Measurements from ENCODE around the gene BRD3.

Gene BRD3

GRCh38 chr9:134054891-134055811 lies 12.7 kb downstream of the BRD3 start:
- no peak for DNase-seq (ENCODE audit: low spot score)

GRCh38 chr9:134053941-134054761 lies 13.7 kb downstream of the BRD3 start:
- DNase-seq (ENCODE audit: low spot score): no peak

DNA sequence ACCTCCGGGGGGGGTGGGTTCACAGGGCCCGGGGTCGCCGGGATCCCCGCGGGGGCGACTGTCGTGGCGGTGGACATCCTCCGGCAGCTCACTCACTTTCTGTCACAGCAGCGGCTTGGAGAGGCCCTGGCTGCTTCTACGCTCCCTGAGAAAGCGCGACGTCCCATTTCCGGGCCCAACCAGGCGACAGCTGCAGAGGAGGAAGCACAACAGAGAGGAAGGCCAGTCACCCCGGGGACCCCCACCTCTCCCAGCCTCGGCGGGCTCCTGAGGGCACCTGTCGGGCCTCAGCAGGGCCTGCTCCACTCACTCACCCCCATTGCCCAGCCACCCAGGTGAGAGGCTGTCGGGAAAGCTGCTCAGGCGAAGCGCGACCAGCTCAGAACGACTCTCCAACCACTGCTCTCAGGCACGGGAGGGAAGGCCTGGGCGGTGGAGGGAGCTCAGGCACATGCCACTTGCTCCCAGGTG lies 14.4 kb downstream of the BRD3 start:
- no peak for DNase-seq (ENCODE audit: low spot score)

DNA sequence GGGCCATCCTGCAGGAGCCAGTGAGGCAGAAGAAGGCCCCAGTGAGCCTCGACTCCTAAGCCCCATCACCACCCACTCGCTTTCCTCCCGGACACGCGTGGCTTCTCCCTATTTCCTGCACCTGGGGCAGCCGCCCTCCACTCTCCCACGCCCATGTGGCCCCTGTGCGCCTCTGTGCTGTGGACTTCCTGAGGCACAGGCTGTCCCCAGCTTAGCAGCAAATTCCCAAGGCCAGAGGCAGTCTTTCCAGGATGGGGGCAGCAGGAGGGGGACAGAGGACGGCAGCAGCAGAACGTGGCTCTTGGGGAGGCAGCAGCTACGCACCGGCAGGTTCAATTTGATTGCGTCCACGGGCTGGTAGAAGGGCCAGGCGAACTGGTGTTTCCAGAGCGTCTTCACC lies 14.9 kb downstream of the BRD3 start:
- DNase-seq (ENCODE audit: low spot score): no peak

DNA sequence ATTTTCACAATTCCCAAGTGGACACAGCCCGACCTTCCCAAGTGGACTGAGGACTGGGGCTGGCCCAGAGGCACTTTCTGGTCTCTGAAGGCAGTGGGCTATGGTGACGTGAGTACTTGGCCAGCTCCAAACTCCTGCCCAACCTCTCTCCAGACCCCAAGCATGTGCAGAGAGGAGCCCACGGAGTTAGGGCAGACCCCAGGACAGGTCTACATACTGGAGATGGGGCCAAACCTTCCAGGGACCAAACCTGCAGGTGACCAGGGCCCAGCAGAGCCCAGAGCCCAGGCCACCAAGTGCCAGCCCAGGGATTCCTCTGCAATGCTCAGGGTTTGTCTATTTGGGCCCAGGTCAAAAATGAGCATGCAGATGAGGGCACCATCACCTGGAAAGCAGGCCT lies 15.3 kb downstream of the BRD3 start:
- DNase-seq (ENCODE audit: low spot score): no peak

GRCh38 chr9:134051319-134051718 lies 16.5 kb downstream of the BRD3 start:
- DNase-seq (ENCODE audit: low spot score): no peak

DNA sequence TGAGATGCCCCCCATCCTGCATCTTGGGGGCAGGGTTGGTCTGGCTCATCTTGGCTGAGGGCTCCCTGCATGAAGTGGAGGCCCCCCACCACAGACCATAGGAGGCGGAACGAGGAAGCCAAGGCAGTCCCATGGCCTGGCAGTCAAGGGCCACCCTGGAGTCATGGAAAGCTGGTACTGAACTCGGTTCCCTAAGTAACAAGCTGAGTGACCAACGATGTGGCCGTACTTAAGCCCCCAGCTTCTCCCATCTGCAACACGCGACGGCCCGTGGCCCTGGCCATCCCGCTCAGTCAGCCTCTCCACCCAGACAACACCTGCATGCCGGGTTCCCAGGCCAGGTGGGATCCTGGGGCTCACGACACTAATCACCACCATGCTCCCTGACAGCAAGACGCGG lies 17.1 kb downstream of the BRD3 start:
- no peak for DNase-seq (ENCODE audit: low spot score)

DNA sequence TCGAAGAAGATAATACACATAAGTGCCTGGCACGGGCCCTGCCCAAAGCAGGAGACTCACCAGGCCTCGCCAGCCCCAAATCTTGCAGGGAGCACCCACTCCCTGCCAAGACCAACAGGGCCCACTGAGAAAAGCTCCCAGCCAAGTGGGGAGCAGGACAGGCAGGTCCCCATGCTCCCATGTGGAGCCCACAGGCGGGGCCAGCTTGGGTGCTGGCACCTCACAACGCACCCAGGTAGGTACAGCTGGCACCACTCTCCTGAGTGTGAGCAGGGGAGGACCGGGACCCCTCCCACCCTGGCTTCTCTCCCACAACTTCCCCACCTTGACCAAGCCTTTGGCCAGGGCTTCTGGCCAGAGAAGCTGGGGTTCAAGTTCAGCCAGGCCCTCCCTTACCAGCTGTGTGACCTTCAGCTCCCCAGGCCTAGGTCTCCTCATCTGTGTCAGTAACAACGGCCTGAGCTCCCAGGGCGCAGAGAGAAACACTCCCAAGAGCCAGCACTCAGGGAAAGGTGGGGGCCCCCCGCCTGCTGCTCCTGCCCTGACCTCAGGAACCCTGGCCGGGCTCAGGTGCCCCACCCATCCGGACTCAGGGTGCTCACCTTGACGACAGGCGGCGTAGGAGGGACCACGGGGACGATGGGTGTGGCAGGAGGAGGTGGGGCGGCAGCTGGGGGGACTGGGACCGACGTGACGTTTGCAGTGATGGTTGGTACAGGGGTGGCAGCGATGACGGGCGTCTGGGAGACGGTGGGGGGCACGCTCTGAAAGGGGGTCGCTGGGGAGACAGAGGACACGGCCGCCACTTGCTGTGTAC lies 17.8 kb downstream of the BRD3 start:
- no peak for DNase-seq (ENCODE audit: low spot score)

DNA sequence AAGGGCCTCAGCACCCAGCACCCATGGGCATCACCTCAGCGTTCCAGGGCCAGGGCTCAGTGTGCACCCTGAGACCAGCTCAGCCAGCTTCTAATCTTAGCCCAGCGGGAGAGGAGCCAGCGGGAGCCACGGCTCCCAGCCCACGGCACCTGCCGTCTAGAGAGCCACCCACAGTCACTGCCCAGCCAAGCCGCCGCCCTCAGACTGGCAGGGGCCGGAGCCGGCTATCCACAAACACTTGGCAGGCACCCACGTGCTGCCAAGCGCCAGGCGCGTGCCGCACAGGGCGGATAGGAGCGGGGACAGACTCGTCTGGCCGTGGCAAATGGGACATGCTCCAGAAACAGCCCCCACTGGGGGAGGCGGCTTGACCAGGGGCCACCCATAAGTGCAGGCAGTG lies 18.6 kb downstream of the BRD3 start:
- DNase-seq (ENCODE audit: low spot score): no peak

GRCh38 chr9:134048582-134048968 lies 19.3 kb downstream of the BRD3 start:
- no peak for DNase-seq (ENCODE audit: low spot score)

DNA sequence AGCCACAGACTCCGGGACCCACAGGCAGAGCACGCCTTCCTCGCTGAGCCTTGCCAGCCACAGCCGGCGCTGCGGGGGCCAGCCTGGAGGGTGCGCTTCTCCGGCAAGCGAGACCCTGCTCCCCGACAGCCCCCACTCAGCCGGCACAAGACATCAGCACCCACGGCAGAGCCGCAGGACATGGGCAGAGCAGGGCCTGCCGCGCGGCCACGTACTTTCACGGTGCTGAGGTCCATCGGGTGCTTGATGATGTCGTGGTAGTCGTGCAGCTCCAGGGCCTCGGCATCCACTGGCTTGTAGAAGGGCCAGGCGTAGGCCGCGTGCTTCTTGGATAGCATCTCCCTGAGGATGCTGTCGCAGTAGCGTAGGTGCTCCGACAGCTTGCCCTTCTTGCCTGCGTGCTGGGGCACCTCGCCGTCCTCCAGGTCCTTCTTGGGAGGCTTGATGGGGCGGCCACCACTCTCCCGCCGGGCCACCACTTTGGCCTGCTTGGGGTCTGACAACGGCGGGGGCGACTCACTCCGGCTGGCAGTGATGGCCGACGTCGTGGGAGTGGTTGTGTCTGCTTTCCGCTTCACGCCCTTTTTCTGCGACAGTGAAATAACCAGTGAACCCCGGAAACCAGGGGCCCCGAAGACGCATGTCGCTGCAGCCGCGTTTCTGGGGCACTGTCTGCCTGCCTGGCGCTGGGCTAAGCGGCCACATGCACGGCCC lies 19.8 kb downstream of the BRD3 start:
- no peak for DNase-seq (ENCODE audit: low spot score)

GRCh38 chr9:134046894-134047681 lies 20.7 kb downstream of the BRD3 start:
- DNase-seq (ENCODE audit: low spot score): no peak

- no peak for DNase-seq (ENCODE audit: low spot score)
Observed at GRCh38 chr9:134045841-134046544, 21.8 kb downstream of the BRD3 start.

GRCh38 chr9:134044944-134045343 lies 22.9 kb downstream of the BRD3 start:
- no peak for DNase-seq (ENCODE audit: low spot score)

- DNase-seq (ENCODE audit: low spot score): no peak
Observed at GRCh38 chr9:134043531-134043988, 24.3 kb downstream of the BRD3 start.

- DNase-seq (ENCODE audit: low spot score): no peak
Observed at GRCh38 chr9:134041649-134041962, 26.2 kb downstream of the BRD3 start.

- DNase-seq (ENCODE audit: low spot score): no peak
Observed at GRCh38 chr9:134040781-134041648, 26.8 kb downstream of the BRD3 start.

DNA sequence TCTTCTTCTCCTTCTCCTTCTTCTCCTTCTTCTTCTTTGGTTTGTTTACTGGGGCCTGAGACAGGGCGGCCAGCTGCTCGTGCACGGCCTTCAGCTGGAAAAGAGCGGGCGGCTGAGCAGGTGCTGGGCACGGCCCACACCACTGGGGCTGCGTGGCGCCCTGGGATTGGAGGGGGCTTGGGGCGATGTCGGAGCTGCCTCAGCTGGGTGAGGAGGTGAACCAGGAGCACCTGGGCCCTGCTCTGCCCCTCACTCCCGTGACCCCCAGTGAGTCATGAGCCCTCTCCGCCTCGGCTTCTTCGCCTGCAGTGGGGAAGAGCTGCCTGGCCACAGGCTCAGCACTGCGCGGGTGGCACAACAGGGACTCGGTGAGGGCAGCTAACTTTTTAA lies 27.7 kb downstream of the BRD3 start:
- DNase-seq (ENCODE audit: low spot score): no peak
